IMR-90 (cell line): ENCODE results near the gene ZG16B.

Experiments used
- CTCF ChIP-seq: conservative IDR thresholded peaks from 2 replicates; pipeline ENCODE4 v1.5.1; 2012; ENCODE audit warnings: mild to moderate bottlenecking, low read depth, low read length, improper control_type of control experiment
- FOS ChIP-seq: fragments of 150-350 bp; IDR thresholded peaks from 2 replicates; pipeline ENCODE4 v1.6.1; 2016; ENCODE audit warnings: low read depth, low read length
- MAFK ChIP-seq: IDR thresholded peaks from 2 replicates; pipeline ENCODE4 v1.6.1; 2012; ENCODE audit warnings: low read depth, low read length, improper control_type of control experiment
- NFE2L2 ChIP-seq: fragments of 150-350 bp; IDR thresholded peaks from 2 replicates; pipeline ENCODE4 v1.6.1; 2016; ENCODE audit warnings: low read depth, mild to moderate bottlenecking, low read length
- POLR2A ChIP-seq: IDR thresholded peaks from 2 replicates; pipeline ENCODE4 v1.6.1; 2012; ENCODE audit warnings: mild to moderate bottlenecking, low read depth, low read length

- TF ChIP-seq MAFK (no peak), CTCF (no peak), NFE2L2 (no peak), POLR2A (no peak), FOS (no peak)
Observed at GRCh38 chr16:2787406-2787805, 42.7 kb upstream of the ZG16B start, which contains the start of gene PRSS33.
